ENCODE results near the gene GOLPH3L. TPM values are rescaled to one million over a fixed set of nuclear protein-coding genes. Genes with fewer than 3 reads are reported as not detected.

GOLPH3L gene
- total and polyA plus RNA-seq, 2 of the 13 experiments (the other 11 are each of a cell fraction or from before 2014, with no cell fraction given) = 8.2 to 12.8 TPM

- TF ChIP-seq FOXA1 (IDR thresholded peaks at IDR 0.05) = no peak
- no peak for TF ChIP-seq FOXA1 (CRISPR knock-in tag; IDR thresholded peaks at IDR 0.05)
- no peak for TF ChIP-seq ZNF614 (CRISPR knock-in tag; IDR thresholded peaks at IDR 0.05; ENCODE audit: borderline replicate concordance)
- TF ChIP-seq MZF1 (CRISPR knock-in tag; IDR thresholded peaks at IDR 0.05; ENCODE audit: borderline replicate concordance) = no peak
- no peak for TF ChIP-seq ZBTB34 (CRISPR knock-in tag; IDR thresholded peaks at IDR 0.05)
- TF ChIP-seq ZBTB8A (CRISPR knock-in tag; IDR thresholded peaks at IDR 0.05; ENCODE audit: borderline replicate concordance, low read depth) = no peak
- TF ChIP-seq TMF1 (CRISPR knock-in tag; IDR thresholded peaks at IDR 0.05; ENCODE audit: low read depth) = no peak
- TF ChIP-seq TP53 (CRISPR knock-in tag; conservative IDR thresholded peaks at IDR 0.05) = no peak
- TF ChIP-seq HDAC1 (CRISPR knock-in tag; IDR thresholded peaks at IDR 0.05) = no peak
- no peak overlapping the region for H2AFZ ChIP-seq (ENCODE audit: low read length)
- H3K79me2 ChIP-seq (ENCODE audit: insufficient read depth, low read length) = no peaks in the 10 kb centered on the region
- 96% methylated on average over 5 of the region's 5 CpGs for WGBS (ENCODE audit: low lambda C conversion rate)
- H3K9ac ChIP-seq (ENCODE audit: insufficient read depth, low read depth, low read length) = no peak overlapping the region
- BruUV-seq (replicated peaks) = no TSS peak
- DNase-seq (ENCODE audit: low spot score) = no peak
- H3K27ac ChIP-seq (ENCODE audit: extremely low read length, insufficient read depth, low read length) = no peak overlapping the region
- H4K20me1 ChIP-seq (ENCODE audit: insufficient read depth, low read length) = no peaks in the 10 kb centered on the region
- peaks cover 6 to 32% of the 10 kb centered on the region in 2 experiments; a peak in 4 of 5 replicates for H3K36me3 ChIP-seq (replicated peaks in 1 of 2; ENCODE audit: control insufficient read depth in 1 of 2, insufficient read depth in 2 of 2, low read length in 2 of 2)
- no peaks in the 10 kb centered on the region for H3K4me1 ChIP-seq (ENCODE audit: insufficient read depth, low read length)
- H3K4me3 ChIP-seq (replicated peaks in 1 of 3; ENCODE audit: insufficient read depth in 1 of 3, low read depth in 2 of 3, low read length in 3 of 3) = no peak overlapping the region
- H3K27me3 ChIP-seq (ENCODE audit: control insufficient read depth in 1 of 2, insufficient read depth in 2 of 2, low read length in 2 of 2) = no peaks in the 10 kb centered on the region
- ChIA-PET CTCF (ENCODE audit: low intra/inter-chr PET ratio, low total read pairs) (no interaction called here), POLR2A (no interaction called here)
- no peak overlapping the region for H3K4me2 ChIP-seq (ENCODE audit: low read depth, low read length)
- no peak for ATAC-seq
- intact Hi-C loops (cut with micrococcal nuclease; ENCODE audit: unreplicated experiment) = no loop called here
- no peak for FAIRE-seq
- in situ Hi-C loops (cut with HindIII; ENCODE audit: extremely low pct_ligation_motif_present, low pct_unique_long_range_greater_than_20kb) = no loop called here
- no peaks in the 10 kb centered on the region for H3K9me3 ChIP-seq (ENCODE audit: low read length)
Observed at GRCh38 chr1:150649441-150650075, 47.4 kb downstream of the GOLPH3L start.
